GM21529 (cell line): ENCODE data around the gene ARVCF.
A peak's percentile ranks its signal among the peaks of the same experiment; 100 is the strongest.

Experiments used
- ATAC-seq: cut with Tn5 transposase; IDR thresholded peaks from one replicate; pipeline ENCODE4 v1.9.1; 2021; ENCODE audit not compliant: unreplicated experiment

The ARVCF gene

DNA sequence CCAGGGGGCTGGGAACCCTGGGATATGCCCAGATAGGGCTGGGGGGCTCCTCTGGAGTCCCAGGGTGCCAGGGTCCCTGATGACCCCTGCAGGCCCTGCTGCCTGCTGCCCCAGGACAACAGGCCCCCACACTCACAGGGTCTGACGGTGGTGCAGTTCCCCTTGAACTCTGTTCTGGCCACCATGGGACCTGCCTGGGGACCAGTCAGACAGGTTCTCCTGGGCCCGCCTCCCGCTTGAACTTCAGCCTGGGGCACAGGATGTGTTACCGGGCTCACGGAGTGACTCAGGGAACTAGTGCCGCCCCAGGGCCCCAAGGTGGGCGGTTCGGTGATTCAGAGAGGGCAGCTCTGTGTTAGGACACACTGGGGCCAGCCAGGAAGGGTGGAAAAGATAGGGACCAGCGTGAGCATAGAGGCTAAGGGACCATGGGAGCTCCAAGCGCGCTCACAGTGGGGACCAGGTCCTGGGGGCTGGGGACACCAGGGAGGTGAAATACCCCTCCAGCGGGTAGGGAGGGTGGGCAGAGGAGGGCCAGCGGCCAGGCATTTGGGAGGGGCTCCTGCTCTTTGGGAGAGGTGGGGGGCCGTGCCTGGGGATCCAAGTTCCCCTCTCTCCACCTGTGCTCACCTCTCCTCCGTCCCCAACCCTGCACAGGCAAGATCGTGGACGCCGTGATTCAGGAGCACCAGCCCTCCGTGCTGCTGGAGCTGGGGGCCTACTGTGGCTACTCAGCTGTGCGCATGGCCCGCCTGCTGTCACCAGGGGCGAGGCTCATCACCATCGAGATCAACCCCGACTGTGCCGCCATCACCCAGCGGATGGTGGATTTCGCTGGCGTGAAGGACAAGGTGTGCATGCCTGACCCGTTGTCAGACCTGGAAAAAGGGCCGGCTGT is 53.5 kb downstream of the ARVCF start:
- ATAC-seq: no peak

GRCh38 chr22:19962246-19962908 is 54.2 kb downstream of the ARVCF start:
- no peak for ATAC-seq

DNA sequence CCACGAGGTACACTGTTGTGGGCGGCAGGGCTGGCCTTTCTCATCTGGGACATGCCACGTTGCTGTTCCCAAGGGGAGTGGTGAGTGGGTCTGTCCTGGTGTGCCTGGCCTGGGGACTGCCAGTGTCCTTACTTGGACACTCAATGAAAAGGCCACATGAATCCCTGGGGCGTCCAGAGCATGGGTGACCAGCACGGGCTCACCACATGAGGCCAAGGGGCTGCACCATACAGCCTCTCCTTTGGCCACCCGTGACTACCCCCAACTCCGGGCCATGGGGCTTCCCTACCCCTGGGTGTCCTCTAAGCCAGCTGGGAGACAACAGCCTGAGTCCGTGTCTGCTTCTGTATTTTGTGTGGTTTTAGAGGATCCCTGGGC is 54.8 kb downstream of the ARVCF start:
- no peak for ATAC-seq

DNA sequence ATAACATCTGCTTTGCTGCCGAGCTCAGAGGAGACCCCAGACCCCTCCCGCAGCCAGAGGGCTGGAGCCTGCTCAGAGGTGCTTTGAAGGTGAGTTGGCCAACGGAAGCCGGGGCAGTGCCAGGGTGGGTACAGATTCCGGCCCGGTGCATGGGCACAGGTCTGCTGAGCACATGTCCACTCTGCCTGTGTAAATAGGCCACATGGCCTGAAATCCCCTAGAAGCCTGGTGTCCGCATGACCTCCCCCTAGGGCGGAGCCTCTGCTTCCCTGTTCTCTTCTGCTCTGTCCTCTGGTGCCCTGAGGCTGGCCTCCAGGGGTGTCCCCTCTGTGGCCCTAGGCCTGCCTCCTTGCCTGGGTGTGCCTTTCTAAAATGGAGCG is 55.4 kb downstream of the ARVCF start:
- ATAC-seq: no peak

GRCh38 chr22:19960491-19961200 is 56.0 kb downstream of the ARVCF start:
- ATAC-seq: no peak

DNA sequence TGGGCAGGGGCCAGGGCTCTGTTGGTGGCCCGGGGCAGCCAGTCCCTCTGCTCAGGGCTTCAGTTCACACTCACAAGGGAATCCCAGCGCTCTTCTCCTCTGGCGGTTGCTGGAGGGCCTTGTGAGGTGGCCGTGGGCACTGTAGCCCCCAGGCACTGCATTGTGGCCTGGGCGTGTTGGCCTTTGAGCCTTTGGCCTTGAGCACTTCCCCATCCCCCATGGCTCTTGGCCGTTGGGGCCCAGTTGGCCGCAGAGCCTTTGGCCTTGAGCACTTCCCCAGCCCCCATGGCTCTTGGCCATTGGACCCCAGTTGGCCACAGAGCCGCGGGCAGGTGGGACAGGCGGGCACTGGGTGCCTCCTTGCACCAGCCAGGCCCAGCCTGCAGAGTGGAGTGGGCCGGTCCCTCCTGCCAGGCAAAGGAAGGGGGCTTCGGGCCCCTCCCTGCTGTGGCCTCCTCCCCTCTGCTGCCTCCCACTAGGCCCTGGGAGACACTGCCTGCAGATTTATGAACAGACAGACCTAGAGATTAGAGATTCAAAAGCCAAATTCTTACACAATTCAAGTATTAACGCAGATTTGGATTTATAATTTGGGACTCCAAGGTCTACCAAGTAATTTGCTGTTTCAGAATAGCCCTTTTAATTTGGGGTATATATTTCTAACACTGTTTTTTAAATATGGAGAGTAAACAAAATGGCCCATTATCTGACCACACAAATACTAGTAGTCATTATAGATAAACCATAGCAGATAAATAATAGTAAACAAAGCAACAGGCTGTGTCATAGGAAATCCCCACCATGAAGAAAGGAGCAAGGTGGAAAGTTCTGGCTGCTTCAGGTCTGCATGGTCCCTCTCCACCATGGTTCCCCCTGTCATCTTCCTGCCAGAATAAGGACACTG is 56.8 kb downstream of the ARVCF start:
- no peak for ATAC-seq

- ATAC-seq: no peak
These were observed 57.5 kb downstream of the ARVCF start for GRCh38 chr22:19959043-19959586.

DNA sequence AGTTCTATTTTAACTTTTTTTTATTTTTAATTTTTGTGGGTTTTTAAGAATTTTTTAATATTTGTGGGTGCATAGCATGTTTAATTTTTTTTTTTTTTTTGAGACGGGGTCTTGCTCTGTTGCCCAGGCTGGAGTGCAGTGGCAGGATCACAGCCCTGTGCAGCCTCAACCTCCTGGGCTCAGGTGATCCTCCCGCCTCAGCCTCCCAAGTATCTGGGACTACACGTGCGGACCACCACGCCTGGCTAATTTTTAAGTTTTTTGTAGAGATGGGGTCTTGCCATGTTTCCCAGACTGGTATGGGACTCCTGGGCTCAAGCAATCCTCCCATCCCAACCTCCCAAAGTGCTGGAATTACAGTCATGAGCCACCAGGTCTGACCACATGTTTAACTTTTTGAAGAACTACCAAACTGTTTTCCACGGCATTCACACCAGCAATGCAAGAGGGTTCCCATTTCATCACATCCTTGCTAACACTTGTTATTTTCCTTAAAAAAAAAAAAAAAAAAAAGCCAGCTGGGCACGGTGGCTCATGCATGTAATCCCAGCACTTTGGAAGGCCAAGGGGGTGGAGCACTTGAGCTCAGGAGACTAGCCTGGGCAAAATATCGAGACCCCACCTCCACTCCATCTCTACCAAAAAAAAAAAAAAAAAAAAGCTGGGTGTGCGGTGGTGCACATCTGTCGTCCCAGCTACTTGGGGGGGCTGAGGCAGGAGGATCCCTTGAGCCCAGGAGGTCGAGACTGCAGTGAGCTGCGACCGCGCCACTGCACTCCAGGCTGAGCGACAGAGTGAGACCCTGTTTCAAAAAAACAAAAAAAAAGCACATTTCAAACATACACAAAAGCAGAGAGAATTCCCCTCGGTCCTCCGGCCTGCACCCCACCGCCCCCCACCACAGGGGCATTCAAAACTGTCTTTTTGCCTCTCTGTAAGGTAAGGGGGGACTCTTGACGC is 58.3 kb downstream of the ARVCF start:
- no peak for ATAC-seq

DNA sequence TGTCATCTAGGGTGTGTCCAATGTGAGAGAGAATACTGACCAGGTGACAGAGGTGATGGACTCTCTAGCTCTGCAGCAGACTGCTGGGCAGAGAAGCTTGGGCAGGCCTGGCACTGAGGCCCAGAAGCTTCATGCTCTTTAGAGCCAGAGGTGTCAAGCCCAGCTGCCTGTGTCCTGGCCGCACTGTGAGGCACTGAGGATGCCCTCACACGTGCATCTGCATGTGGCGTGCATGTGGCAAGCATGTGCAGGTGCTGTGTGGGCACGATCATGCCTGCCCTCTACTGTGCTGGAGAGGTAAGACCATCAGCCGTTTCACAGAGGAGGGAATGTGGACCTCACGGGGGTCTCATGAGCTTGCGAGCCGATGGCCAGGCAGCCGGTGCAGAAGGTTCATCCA is 59.2 kb downstream of the ARVCF start:
- no peak for ATAC-seq

DNA sequence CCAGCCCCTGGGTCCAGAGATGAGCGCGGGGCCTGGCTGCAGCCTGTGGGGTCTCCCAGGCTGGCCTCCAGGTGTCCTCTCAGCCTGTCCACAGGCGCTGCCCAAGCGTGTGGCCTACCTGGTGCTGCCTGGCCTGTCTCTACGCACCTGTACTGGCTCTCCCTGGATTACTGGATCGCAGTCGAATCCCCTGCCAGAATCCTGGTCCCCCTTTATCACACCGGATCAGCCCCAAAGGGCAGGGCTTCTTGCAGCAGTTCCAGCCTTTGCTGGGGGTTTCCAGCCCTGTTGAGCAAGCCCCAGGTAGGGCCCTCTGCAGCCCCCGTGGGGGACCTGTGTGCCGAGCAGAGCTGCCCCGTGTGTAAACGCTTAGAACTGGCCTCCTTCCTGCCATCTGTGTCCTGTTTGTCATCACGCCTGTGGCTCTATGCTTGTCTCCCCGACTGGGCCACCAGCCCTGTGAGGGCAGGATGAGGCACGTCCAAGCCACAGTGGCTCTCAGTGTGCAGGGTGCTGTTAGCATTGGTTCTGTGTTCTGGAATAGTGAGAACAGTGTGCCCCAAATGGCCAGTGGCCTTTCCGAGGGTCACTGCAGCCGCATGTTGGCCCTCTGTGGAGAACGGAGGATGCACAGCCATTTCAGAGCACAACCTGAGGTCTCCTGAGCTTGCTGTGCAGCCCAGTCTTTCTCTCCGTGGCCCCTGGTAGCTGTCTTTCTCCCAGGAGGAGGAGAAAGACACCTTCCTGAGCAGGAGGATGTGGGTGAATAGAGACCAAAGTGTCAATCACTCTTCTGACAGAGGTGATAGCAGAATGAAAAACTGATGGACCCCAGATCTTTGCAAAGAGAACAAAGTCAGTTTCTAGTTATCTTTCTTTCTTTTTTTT is 61.1 kb downstream of the ARVCF start:
- ATAC-seq: no peak

DNA sequence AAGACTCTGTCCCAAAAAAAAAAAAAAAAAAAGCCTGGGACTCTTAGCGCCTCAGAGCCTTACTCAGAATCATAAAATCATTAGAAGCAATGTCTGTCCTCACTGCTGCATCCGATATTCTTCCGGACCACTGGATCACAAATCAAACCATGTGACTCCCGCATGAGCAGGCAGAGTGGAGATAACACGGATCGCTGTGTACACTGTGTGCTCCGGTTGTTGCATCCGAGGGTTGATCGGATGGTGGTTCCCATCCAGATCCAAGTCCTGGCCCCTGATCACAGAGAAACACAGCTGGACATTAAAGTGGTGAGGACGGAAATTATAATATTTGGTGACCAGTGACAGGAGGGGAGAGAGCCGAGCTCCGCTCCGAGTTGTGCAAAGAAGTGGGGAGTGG is 65.3 kb downstream of the ARVCF start:
- ATAC-seq: no peak

GRCh38 chr22:19948057-19948760 is 68.4 kb downstream of the ARVCF start:
- no peak for ATAC-seq

- ATAC-seq: no peak
These were observed 73.3 kb downstream of the ARVCF start for GRCh38 chr22:19943082-19944026.

DNA sequence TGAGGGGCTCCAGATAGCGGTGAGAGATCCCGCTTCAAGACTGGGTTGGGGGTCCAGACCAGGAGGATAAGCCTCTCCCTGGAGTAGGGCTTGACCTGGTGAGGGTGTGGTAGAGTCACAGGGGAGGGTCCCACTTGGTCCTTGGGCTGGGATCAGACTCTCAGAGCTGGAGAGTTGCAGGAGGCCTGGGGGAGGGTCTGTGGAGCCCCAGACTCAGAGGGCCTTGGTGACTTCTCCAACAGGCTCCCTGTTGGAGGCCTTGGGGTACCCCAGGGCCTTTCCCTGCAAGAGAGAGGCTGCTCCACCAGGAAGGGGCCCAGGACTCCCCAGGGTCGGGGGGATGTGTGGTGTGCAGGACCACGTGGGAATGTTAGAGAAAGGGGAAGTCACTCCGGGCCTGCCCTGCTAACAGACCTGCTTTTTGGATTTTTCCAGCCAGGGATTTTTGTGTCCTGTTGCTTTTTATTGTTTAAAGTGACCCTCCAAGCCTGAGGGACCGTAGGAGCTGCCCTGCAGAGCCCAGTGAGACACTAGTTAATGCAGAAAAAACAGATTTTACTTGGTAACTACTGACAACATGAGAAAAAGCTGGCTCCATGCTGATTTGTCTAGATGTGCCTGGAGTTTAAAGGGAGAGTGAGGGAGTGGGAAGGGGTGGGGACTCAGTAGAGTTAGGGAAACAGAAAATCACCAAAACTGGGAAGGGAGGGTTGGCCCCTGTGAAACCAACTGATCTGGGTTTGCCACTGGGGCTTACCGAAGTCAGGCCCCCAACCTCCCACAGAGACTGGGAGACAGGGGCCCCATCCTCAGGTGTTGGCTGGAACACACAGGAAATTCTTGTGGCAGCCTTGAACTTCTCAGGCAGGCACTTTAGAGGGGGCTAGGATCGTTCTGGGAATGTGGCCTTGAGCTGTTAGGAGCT is 74.2 kb downstream of the ARVCF start:
- no peak for ATAC-seq

- peak; percentile 69 for ATAC-seq
These were observed 75.1 kb downstream of the ARVCF start, which contains the start of the genes COMT and TXNRD2 for GRCh38 chr22:19941365-19942082. Gene COMT, plus strand, starts transcription at chr22:19941772. Its CDS starts 20,755 bp downstream, at chr22:19962527. Gene TXNRD2, minus strand, starts transcription at chr22:19941818. Its CDS starts 15 bp downstream, at chr22:19941803.
